ENCODE results near the gene TMED6.

TMED6 gene

GRCh38 chr16:69351309-69352027, at the start of gene TMED6:
TMED6 (minus strand) TSS chr16:69351786; CDS start chr16:69351753, 33 bp downstream.
- TF ChIP-seq, protein P1, sequence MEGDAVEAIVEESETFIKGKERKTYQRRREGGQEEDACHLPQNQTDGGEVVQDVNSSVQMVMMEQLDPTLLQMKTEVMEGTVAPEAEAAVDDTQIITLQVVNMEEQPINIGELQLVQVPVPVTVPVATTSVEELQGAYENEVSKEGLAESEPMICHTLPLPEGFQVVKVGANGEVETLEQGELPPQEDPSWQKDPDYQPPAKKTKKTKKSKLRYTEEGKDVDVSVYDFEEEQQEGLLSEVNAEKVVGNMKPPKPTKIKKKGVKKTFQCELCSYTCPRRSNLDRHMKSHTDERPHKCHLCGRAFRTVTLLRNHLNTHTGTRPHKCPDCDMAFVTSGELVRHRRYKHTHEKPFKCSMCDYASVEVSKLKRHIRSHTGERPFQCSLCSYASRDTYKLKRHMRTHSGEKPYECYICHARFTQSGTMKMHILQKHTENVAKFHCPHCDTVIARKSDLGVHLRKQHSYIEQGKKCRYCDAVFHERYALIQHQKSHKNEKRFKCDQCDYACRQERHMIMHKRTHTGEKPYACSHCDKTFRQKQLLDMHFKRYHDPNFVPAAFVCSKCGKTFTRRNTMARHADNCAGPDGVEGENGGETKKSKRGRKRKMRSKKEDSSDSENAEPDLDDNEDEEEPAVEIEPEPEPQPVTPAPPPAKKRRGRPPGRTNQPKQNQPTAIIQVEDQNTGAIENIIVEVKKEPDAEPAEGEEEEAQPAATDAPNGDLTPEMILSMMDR (IDR thresholded peaks at IDR 0.05; ENCODE audit: low read length, missing control alignments) = no peak
- DNase-seq (ENCODE audit: low read depth) = no peak
- H3K4me3 ChIP-seq (replicated peaks; ENCODE audit: low read depth, low read length) = no peak within 1 kb of the TSS

DNA sequence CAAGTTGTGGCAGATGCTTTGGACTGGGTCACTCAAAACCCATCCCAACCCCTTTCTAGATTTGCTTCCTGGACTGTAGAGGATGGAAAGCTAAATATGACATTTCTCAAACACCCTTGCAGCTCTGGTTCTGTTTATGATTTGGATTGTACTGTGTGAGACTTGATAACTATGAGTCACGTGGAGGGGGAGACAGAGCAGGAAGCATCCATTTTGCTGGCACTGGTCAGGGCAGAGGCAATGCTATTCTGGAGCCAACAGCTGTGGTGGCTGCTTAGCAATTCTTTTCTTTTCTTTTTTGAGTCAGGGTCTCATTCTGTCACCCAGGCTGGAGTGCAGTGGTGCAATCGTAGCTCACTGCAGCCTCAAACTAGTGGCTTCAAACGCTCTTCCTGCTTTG, 47.8 kb upstream of the TMED6 start:
- peak; percentile 31 for DNase-seq (ENCODE audit: low read depth)
- H3K4me3 ChIP-seq (replicated peaks; ENCODE audit: low read depth, low read length) = no peak overlapping the region
- TF ChIP-seq, protein P1 (IDR thresholded peaks at IDR 0.05; ENCODE audit: low read length, missing control alignments) = no peak

DNA sequence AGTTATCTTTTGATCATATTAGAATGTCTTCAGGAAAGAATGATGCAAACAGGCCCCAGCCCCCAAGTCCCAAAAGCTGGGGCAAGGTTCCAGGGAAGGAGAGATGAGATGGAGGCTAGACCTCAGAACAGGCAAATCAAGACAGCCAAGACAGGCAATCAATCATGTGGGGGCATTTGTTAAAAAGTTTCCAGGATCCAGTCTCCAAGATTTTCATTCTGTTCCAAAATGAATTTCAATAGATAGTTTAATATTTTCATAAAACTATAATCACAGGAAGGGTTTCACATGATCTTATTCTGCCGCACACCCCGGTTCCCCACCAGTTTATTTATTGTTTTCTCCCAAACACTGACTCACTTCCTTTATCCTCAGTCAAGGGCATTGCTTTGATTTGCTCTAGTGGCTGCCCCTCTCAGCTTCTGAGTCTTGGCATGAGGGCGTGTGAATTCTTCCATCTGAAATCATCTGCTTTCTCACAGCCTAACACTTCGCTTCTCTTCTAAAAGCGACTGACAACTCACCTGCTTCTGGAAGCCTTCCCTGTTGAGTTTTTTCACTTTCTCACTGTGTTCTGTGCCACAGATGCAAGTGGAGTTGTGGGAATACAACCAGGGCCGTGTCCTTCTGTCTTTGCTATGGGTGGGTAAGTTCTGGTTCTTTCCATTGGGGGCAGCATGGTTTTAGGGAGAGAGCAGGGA, 46.4 kb upstream of the TMED6 start:
- peak; percentile 86 for DNase-seq (ENCODE audit: low read depth)
- TF ChIP-seq, protein P1 (IDR thresholded peaks at IDR 0.05; ENCODE audit: low read length, missing control alignments) = peak; percentile 87
- no peak overlapping the region for H3K4me3 ChIP-seq (replicated peaks; ENCODE audit: low read depth, low read length)

GRCh38 chr16:69396187-69397061, 44.8 kb upstream of the TMED6 start:
- TF ChIP-seq, protein P1 (IDR thresholded peaks at IDR 0.05; ENCODE audit: low read length, missing control alignments) = peak; percentile 59
- no peak overlapping the region for H3K4me3 ChIP-seq (replicated peaks; ENCODE audit: low read depth, low read length)
- DNase-seq (ENCODE audit: low read depth) = peak; percentile 98

DNA sequence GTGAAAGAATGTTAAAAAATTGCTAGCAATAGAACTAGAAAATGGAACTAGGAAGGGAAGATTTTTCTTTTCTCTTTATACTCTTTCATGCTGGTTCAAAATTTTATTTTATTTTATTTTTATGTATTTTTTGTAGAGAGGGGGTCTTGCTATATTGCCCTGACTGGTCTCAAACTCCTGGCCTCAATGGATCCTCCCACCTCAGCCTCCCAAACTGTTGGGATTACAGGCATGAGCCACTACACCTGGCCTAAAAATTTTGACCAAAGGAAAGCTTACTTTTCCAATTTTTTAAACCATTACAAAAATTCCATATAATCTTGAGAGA, 44.2 kb upstream of the TMED6 start:
- no peak for DNase-seq (ENCODE audit: low read depth)
- TF ChIP-seq, protein P1 (IDR thresholded peaks at IDR 0.05; ENCODE audit: low read length, missing control alignments) = no peak
- H3K4me3 ChIP-seq (replicated peaks; ENCODE audit: low read depth, low read length) = no peak overlapping the region

DNA sequence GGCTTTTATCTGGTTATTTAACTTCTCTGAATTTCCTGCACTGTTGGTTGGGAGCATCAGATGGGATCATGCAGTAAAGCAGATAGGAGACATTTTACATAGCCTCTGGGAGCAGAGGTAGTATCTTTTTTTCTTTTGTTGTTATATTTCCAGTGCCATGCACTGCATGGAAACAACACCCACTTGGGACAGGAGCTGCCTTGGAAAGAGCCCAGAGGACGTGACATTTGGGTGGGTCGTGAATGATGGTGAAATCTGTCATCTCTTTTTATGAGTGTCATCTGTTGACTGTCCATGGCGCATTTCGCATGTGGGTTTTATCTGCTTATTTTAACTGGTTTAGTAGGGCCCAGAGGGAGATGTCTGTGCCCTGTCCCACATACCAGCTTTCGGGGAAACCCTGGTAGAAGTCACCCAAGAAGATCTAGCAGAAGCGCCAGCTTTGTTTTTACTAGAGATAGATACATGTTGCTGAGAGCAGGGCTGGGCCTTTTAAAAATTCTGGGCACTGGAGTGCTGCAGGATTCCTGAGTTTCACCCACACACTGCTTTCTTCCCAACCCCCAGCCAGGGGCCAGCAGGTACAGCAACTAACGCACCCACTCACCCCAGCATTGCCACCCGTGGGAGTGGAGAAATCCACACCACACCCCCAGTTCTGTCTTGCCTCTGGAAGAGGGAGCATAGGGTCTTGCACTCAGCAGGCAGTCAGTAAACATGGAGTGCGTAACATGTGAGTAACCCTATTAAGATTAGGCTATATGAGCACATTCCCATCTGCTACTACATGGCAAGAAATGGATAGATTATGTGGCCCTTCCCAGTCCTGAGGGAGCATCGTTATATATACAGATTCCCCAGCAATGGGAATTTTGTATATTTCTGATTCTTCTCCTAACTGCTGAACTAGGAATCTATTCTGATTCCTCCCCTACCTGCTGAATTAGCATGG, 42.6 kb upstream of the TMED6 start:
- TF ChIP-seq, protein P1 (IDR thresholded peaks at IDR 0.05; ENCODE audit: low read length, missing control alignments) = no peak
- DNase-seq (ENCODE audit: low read depth) = no peak
- H3K4me3 ChIP-seq (replicated peaks; ENCODE audit: low read depth, low read length) = no peak overlapping the region
